HG02870 (cell line): ENCODE measurements around the gene ATRIP.
A peak's percentile ranks its signal among the peaks of the same experiment; 100 is the strongest.
"Not testable (repeated sequence)": the region's sequence is repeated elsewhere in the genome, so short reads cannot be mapped to it uniquely, and the experiment has no call there.

Experiments
- ATAC-seq: cut with Tn5 transposase; IDR thresholded peaks from one replicate; pipeline ENCODE4 v1.9.1; 2021; ENCODE audit warnings: mild to moderate bottlenecking, moderate library complexity; ENCODE audit not compliant: unreplicated experiment

Gene ATRIP

DNA sequence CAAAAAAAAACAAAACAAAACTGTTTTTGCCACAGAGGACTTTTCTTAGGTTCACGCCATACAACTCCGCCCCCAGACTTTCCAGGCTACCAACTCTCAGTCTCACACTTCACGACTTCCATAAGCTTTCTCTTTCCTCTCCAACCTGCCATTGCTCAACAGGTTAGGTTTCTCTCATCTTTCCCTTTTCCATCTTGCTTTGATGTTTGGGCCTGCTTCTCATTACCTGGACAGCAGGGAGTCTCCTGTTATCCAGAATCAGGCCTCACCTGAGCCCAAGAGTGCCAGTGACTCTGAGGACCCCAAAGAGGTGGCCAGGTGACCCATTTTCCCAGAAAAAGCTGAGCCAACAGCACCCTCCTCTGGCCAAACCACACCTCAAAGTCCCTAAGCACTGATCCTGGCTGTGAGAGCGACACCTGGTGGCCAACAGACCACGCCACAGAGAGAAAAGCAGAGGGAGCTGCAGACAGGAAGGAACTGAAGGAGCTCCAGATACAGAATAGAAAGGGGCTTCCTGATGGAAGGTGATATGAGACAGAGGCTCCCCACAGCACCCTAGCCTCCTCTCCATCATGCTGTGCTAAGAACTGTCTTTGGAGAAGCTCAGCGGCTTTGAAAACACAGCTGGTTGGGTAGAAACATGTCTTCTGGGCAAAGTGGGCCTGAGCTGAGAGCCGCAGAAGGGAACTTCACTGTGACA, 10.6 kb upstream of the ATRIP start:
- no peak for ATAC-seq

DNA sequence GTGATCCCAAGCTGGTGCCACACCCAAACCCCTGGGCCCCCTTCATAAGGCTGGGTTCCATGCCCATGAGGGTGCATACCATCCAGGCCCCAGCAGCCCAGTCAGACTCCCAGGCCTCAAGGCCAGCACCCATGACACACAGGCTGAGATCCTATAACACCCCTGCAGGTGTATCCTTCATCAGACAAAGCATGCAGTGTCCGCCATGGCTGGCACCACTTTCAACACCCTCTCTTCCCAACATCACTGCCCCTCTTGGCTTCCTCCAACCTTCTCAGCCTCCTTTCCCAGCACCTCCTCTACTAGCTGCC, 10.1 kb upstream of the ATRIP start:
- no peak for ATAC-seq

DNA sequence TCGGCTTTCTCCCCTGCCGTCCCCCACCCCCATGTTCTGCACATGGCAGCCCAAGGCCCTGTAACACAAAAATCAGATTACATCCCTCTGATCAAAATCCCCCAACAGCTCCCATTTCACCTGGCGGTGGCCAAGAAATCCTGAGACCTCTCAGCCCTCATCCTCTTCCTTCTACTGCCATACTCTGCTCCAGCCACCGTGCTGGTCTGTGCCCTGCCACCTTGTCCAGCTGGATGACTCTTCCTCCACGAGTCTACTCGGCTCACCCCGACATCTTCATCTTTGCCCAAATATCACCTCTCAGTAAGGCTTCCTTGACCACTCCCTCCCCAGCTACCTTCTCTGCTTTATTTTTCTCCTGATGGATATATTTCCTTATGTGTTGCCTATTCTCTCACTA, 9.7 kb upstream of the ATRIP start:
- ATAC-seq, result no peak

DNA sequence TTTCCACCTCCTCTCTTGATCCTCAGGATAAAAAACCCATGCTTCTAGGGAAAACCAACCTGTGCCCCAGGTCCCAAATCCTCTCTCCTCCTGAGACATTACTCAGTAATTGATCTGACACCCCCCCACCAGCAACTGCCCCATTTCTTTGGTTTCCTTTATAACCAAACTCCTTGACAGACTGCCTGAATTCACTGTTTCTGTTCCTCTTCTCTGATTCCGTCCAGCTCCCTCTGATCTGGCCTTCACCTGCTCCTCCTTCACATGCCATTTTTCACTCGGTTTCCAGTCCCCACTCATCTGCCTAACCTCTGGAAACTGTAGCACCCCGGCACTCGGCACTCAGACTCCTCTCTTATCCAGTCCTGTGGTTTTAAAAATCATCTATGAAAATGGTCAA, 8.7 kb upstream of the ATRIP start:
- no peak for ATAC-seq

DNA sequence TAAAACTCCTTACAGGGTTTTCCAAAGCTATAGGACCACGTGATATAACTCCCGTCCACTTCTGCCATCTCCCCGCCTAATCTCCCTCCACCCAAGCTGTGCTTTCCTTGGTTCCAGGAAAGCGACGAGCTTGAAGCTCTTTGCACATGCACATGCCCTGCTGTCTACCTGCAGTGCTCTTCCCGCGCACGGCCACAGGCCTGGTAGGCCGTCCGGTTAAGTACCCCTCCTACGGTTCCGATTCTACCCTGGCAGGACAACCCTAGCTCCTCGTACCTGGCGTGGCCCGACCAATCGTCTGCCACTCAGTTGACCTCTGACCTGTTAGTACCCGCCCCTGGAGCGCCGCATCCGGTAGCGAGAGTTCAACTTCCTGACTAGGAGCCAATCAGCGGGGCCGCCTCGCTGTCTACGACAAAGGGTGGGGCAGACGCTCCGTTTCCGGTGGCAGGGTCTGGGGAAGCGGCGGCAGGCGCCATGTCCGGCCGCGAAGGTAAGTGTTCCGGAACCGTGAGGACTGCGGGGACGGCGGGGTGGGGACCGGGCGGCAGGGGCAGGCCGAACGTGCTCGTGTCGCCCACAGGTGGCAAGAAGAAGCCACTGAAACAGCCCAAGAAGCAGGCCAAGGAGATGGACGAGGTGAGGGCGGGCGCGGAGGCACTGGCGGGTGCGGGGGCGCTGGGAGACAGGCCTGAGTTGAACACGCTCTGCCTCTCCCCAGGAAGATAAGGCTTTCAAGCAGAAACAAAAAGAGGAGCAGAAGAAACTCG, 6.5 kb upstream of the ATRIP start, which contains the start of the genes CCDC51 and TMA7:
Gene CCDC51 (minus strand): TSS at position 300 of the 770 bp plus-strand sequence. CDS start 4,991 bp downstream, outside the sequence.
Gene TMA7 (plus strand): TSS at position 438 of the 770 bp plus-strand sequence. CDS start 40 bp downstream, at position 478.
- peak; percentile 97 for ATAC-seq

DNA sequence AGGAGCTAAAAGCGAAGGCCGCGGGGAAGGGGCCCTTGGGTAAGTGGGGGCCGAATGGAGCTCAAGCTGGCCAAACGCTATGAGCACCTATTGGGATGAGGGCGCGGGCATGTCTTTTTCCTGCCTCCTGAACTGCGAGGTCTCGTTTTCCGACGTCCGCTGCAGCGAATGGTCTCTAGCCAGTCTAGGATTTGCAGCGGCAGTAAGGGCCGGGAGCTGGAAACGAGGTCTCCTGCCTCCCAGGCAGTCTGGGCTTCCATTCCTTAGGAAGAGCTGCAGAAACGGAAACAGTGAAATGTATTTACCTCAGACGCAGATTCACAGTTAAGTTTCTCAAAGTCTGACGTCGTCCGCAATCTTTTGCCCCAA, 6.0 kb upstream of the ATRIP start:
- ATAC-seq, result no peak

DNA sequence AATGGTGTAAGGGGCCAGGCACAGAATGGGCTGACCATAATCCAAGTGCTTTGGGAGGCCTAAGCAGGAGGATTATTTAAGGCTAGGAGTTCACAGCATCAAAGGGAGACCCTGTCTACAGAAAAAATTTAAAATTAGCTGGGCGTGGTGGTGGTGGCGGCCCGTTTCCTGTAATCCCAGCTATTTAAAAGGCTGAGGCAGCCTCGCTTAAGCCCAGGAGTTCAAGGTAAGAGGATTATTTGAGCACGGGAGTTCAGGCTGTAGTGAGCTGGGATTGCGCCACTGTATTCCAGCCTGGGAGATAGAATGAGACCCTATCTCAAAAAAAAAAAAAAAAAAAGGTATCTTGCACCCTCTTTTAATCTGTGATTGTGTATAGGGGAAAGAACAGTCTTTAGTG, 4.6 kb upstream of the ATRIP start:
- no peak for ATAC-seq

DNA sequence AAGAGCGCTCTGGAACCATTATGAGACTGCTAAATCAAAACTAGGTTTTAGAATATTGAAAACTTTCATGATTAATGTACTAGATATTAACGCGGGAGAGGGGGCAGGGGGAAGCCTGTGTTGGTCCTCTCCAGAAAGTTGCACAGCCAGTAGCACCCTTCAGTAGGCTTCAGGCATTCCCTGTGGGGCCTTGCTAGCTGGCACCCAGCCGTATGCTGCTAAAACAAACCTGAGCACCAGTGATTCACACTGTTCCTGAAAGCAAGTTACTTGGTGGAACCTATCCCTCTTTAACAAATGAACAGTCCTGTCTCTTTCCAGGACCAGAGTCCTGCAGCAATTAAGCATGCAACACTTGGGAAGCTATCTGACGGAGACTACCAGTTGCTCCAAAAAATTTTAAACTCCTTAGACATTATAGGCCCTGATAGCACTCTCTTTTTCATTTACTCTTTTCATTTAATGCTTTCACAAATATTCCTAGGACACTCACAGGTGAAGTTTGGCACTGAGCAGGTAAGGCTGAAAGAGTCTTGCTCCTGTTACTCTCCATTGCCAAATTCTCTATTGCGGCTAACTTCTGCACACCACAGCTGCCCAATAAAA, 1.2 kb upstream of the ATRIP start:
- ATAC-seq, result no peak

DNA sequence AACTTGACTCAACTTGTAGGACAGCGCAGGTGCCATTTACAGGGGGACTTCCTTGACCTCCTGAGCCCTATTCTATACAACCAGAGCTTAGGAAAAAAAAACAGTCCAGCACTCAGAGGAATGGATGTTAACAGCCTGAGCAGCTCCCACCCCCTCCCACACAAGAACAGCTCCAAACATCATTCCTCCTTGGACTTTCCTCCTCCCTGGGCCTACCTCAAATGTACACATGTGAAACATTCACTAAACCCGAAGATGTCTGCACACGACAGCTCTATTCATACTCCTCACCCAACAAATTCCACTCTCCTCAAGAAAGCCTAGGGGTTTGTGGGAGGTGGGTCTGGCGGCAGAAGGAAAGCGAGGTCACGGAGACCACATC, 503 bp upstream of the ATRIP start:
- no peak for ATAC-seq

DNA sequence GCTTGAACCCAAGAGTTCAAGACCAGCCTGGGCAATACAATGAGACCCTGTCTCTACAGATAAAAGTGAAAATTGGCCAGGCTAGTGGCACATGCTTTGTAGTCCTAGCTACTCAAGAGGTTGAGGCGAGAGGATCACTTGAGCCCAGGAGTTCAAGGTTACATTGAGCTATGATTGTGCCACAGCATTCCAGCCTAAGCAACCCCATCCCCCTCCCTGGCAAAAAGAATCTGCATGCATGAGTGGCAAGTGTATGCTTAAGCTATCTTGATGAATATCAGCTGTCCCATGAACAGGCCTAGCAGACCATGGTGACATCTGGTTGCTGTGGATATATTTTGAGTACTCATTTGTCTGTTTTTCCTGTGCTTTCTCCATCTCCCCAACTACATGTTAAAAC, 4.7 kb downstream of the ATRIP start:
- ATAC-seq, result no peak

DNA sequence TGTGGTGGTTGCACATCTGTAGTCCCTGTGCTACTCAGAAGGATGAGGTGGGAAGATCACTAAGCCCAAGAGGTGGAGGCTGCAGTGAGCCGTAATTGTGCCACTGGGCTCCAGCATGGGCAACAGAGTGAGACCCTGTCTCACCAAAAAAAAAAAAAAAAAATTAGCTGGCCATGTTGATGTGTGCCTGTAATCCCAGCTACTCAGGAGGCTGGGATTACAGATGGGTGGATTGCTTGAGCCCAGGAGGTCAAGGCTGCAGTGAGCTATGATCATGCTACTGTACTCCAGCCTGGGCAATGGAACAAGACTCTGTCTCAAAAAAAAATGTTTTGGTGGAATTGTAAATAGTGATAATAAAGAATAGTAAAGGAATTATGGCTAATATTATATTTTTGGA, 9.9 kb downstream of the ATRIP start:
- no peak for ATAC-seq

DNA sequence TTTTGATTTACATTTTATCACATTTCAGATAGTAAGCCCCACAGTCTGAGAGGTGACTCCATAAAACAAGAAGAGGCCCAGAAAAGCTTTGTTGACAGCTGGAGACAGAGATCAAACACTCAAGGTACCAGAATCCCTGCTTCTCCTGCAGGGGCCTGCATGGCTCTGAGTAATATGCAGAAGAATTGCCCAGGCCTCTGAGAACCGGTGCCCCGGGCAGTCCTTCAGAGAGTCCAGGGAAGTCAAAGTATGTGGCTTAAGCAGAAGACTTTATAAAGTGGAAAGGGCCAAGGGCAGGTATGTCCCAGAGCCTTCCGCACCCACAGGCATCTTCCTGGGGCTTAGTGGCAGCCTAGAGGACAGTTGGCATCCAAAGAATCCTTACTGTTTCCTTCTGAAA, 12.8 kb downstream of the ATRIP start:
- no peak for ATAC-seq

DNA sequence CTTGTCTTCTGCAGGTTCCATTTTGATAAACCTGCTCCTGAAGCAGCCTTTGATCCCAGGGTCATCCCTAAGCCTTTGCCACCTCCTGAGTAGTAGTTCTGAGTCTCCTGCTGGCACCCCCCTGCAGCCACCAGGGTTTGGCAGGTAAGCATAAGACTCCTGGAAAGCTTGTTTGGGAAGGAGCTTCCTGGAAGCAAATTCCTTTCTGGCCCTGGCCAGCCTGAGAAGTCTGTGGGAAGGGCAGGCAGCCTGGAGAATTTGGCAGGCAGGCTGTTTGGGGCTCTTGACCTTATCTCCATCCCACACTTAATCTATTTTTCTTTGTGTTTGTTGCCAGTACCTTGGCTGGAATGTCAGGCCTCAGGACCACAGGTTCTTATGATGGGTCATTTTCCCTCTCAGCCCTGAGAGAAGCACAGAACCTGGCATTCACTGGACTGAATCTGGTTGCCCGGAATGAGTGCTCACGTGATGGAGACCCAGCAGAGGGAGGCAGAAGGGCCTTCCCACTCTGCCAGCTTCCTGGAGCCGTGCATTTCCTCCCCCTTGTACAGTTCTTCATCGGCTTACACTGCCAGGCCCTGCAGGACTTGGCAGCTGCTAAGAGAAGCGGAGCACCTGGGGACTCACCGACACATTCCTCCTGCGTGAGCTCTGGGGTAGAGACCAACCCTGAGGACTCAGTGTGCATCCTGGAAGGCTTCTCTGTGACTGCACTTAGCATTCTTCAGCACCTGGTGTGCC, 13.4 kb downstream of the ATRIP start:
- ATAC-seq, result no peak

DNA sequence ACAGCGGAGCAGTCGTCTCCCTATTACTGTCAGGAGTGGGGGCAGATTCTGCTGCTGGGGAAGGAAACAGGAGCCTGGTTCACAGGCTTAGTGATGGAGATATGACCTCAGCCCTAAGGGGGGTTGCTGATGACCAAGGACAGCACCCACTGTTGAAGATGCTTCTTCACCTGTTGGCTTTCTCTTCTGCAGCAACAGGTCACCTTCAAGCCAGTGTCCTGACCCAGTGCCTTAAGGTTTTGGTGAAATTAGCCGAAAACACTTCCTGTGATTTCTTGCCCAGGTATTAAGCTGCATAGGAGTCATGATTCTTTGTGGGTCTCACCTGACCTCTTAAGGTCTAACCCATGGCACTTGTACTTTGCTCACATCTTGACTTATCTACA, 14.0 kb downstream of the ATRIP start:
- no peak for ATAC-seq

DNA sequence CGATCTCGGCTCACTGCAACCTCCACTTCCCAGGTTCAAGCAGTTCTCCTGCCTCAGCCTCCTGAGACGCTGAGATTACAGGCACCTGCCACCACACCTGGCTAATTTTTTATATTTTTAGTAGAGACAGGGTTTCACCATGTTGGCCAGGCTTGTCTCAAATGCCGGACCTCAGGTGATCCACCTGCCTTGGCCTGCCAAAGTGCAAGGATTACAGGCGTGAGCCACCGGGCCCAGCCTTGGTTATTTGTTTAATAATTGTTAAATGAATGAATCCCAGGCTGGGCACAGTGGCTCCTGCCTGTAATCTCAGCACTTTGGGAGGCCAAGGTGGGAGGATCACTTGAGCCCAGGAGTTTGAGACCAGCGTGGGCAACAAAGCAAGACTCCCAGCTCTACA, 15.2 kb downstream of the ATRIP start:
- ATAC-seq, result not testable (repeated sequence)

DNA sequence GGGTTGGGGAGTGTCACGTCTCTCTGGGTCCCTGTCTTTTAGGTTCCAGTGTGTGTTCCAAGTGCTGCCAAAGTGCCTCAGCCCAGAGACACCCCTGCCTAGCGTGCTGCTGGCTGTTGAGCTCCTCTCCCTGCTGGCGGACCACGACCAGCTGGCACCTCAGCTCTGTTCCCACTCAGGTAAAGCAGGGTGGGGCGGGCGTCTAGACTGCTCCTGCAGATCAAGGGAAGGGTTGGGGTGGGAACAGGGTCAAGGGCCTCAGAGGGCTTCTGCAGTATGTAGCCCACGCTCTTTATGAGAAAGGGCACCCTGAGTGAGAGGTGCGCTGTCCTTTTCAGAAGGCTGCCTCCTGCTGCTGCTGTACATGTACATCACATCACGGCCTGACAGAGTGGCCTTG, 17.2 kb downstream of the ATRIP start:
- ATAC-seq, result no peak

DNA sequence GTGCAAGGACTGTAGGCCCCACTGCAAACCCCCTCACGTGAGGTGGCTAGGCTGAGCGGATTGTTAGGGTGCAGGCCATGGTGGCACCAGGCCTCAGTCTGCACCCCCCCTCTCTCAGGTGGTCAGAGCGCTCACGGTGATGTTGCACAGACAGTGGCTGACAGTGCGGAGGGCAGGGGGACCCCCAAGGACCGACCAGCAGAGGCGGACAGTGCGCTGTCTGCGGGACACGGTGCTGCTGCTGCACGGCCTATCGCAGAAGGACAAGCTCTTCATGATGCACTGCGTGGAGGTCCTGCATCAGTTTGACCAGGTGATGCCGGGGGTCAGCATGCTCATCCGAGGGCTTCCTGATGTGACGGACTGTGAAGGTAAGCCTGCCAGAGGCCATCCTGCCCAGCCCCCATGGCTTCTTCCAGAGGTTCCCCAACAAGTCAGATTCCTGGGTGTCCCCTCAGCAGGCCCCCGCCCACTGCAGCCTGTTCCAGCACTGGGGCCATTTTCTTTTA, 18.2 kb downstream of the ATRIP start:
- no peak for ATAC-seq

DNA sequence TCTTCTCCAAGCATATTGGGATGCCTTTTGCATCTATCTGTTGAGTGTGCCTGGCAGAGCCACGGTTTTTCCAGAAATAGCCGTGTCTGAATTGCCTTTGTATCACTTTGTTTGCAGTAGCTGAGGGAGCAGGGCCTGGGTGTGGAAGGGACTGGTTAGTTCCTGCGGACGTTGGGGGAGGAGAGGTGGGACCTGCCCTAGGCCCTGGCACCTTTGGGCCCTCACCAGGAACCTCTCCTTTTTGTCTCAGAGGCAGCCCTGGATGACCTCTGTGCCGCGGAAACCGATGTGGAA, 18.6 kb downstream of the ATRIP start:
- ATAC-seq, result no peak

DNA sequence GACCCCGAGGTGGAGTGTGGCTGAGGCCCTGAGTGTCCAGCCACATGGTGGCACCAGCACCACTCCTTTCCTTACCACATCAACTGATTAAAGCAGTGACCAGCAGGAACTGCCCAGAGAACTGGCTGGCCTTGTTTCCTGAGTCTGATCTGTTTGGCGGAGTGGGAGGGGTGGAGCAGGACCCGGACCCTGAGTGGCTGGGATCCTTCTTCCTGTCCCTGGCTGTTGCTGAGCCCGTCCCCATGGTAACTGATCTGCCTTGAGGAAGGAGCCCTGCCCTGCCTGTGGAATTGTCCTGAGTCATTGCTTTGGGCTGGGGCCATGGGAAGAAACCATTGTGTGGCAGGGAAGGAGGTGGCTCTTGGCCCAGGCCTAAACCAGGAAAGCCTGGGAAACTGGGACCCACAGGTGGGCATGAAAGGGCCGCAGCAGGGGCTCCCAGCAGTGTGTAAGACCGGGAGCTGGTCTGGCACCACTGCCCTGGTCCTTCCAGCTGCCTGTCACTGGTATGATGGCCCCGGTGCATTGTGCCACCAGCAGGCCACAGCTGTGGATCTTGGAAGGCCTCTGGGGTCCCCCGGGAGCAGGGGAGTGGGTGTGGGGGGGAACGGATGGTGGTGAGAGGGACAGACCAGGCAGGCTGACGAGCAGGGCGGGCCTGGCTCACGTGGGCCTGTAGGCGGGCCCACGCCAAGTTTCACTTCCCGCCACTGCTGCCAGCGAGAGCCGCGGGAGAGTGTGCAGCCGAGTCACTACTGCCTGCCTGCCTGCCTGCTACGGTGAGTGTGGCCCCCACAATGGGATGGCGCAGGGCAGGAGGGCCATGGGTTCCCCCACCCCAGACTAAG, 19.2 kb downstream of the ATRIP start:
- ATAC-seq, result peak; percentile 81

DNA sequence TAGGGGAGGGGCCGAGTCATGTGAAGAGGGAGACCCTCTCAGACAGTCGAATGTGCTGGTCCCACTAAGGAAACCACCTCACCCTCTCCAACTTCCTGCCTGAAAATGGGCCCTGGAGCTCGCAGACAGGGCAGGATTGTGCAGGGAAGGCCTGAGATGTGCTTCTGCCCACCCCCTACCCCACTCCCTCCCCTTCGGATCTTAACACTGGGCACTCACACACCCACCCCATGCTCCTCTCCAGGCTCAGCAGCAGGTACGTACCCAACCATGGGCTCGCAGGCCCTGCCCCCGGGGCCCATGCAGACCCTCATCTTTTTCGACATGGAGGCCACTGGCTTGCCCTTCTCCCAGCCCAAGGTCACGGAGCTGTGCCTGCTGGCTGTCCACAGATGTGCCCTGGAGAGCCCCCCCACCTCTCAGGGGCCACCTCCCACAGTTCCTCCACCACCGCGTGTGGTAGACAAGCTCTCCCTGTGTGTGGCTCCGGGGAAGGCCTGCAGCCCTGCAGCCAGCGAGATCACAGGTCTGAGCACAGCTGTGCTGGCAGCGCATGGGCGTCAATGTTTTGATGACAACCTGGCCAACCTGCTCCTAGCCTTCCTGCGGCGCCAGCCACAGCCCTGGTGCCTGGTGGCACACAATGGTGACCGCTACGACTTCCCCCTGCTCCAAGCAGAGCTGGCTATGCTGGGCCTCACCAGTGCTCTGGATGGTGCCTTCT, 20.0 kb downstream of the ATRIP start:
- peak; percentile 18 for ATAC-seq
